Measurements from ENCODE around the gene MYO6. TPM values are rescaled to one million over a fixed set of nuclear protein-coding genes. Genes with fewer than 3 reads are reported as not detected.

The MYO6 gene
- total RNA-seq, 1 donor from 2014 or later: 5.4 TPM

DNA sequence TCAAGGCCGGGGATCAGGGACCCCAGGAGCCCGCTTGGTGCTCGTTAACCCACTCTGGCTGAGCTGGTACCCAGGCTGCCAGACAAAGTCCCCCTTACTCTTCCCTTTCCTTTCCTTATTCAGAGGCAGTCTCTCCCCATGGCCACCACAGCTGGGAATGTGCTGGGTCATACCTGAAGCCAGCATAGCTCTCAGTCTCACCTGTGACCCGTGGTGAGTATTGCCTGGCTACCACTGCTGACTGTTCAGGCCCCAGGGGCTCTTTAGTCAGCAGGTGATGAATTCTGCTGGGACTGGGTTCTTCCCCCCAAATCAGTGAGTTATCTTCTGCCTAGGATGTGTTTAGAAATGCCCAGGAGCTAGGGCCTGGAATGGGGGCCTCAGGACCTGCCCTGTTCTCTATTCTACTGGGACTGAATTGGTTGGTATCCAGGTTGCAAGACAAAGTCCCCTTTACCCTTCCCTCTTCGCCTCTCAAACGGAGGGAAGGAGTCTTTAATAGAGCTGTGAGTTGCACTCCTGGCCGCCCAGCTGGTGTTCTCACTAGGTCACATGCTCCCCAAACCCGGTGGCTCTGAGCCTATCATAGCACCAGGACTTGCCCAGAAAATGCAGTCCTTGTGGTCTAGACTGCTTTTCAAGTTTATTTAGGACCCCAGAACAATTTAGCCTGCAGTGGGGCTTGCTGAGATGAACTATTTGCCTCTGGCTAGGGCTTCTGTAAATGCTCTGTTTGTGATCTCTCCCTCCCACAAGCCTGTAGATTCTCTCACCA is 64.6 kb downstream of the MYO6 start:
- ATAC-seq (ENCODE audit: poor library complexity) (no peak), DNase-seq (no peak)
- intact Hi-C loops (cut with DNase I): no loop called here

DNA sequence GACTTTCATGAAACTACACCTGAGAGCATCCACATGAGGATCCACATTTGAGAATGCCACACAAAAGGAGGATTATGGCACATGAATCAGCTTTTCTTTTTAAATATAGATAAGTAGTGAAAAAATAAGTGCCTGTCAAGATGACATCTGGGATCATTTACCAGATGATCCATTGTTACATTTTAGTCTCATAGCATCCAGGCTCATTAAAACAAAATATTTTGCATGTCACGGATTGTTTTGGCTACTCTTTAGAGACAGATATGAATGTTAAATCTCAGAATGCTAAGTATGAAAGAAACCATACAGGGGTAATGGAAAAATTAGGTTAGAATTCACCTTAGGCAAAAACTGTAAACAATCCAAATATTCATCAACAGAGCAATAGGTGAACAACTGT is 66.7 kb downstream of the MYO6 start:
- intact Hi-C loops (cut with DNase I): no loop called here
- no peak for DNase-seq
- ATAC-seq (ENCODE audit: poor library complexity): no peak

DNA sequence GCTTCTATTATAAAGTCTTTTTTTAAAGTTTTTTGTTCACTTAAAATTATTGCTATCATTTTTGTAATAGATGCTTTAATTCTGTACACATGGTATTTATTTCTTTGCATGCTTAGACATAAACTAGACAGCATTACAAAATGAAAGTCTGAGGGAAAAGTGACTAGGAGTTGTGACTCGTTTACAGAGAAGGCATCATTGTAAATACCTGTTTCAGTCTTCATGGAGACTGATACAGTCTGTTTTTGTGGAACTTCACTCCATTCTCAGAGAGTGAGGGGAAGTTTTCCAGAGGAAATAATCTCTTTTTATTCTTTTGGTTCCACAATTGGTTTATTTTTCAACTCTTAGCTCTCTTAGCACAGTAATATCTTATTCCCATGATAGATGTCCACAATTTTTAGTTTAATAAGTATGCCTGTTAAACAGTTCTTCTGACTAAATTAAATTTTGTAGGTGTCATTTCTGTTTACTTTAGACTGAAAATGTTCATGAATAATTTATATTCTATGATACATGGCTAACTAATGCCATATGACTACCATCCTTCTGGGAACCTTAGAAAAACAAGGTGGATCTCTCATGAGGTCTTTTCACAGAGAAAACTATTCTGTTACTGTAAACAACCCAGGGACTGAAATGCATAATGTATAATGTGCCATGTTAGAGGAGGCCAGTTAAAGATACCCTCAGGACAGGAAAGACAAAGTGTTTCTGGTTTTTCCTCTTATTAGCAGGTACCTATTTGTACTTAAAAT is 69.2 kb downstream of the MYO6 start:
- intact Hi-C loops (cut with DNase I): no loop called here
- no peak for ATAC-seq (ENCODE audit: poor library complexity)
- no peak for DNase-seq

DNA sequence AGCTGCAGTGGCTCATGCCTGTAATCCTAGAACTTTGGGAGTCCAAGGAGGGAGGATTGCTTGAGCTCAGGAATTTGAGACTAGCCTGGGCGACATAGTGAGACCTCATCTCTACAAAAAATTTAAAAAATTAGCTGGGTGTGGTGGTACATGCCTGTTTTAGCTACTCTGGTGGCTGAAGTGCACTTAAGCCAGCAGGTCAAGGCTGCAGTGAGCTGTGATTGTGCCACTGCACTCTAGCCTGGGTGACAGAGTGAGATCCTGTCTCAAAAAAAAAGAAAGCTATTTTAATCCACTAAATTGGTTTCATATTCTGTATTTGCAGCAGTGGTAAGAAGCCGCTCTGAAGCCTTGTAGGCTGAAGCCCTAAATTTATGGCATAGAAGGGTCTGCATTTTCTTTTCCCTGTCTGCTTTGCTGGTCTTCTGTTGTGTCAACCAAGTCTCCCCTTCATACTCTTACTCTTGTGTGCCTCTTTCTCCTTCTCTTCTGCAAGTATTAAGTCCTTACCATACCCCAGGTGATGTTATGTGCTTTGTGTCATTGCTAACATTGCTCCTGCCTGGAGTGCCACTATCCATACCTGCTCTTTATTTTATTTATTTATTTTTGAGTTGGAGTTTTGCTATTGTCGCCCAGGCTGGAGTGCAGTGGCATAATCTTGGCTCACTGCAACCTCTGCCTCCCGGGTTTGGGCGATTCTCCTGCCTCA is 70.9 kb downstream of the MYO6 start:
- intact Hi-C loops (cut with DNase I): no loop called here
- ATAC-seq (ENCODE audit: poor library complexity): no peak
- DNase-seq: no peak

DNA sequence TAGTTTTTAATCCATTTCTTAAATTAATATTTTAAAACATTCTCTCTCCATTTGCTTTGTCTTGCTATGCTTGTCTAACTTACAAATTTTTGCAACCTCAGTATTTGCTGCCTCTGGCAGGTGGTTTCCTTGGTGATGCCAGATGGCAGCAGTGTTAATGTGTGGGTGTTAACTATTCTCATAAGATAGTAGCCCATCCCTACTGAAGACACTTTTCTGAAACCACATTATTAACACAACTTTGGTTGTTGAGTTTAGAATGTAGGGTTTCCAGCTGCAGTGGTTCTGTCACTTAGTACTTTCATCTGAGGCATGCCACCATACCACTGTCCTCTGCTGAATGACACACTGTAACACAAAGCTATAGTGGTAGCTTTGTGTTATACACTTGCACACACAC is 75.1 kb downstream of the MYO6 start:
- intact Hi-C loops (cut with DNase I): no loop called here
- DNase-seq: no peak
- ATAC-seq (ENCODE audit: poor library complexity): no peak

DNA sequence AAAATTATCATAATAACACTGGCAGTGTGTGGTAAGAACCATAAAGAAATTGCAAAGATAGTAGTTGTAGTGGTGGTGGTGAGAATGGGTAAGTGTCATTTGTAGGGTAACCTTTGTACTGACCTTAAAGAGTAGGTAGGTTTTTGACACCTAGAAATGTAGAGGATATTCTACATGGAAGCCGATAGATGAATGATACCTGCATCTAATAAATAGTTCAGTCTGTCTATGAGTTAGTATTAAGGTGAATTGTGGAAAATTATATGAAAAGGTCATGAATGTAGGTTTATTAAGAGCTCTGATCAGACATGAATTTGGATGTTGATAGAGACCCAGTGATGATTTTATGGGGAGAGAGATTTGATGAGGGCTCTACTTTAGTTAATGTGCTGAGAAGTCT is 78.1 kb downstream of the MYO6 start:
- intact Hi-C loops (cut with DNase I): no loop called here
- DNase-seq: no peak
- ATAC-seq (ENCODE audit: poor library complexity): no peak

DNA sequence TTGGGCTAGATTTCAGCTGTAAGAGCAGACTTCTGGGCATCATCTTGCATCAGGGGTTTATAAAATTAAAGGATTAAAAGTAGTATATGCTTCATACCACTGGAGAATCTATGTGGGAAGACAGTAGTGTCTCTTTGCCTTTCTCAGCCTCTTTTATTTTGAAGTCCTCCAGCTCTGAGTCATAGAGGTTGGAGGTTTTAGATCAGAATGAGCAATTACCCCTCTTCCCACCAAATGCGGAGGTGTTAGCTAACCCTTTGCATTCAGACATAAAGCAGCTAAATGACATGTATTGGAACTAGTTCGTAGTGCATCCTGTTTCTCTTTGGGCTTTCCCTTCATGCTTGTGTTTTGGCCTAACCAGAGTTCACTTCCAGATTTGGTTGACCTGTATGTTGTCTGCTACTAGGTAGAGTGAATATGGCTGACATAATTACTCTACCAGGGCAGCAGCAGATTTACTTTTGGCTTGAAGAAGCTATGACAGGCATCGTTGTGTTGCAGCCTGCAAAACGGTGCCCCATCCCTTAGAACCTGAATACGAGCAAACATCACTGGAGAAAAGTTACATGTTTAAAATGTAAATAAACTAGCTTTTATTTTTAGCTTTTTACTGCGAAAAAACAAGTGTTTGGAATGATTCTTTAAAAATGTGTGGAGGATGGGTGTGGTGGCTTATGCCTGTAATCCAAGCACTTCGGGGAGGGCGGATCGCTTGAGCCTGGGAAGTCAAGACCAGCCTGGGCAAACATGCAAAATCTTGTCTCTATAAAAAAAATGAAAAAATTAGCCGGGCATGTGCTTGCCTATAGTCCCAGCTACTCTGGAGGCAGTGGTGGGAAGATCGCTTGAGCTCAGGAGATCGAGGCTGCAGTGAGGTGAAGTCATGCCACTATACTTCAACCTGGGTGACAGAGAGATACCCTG is 82.2 kb downstream of the MYO6 start:
- intact Hi-C loops (cut with DNase I): no loop called here
- DNase-seq (no peak), ATAC-seq (ENCODE audit: poor library complexity) (no peak)

DNA sequence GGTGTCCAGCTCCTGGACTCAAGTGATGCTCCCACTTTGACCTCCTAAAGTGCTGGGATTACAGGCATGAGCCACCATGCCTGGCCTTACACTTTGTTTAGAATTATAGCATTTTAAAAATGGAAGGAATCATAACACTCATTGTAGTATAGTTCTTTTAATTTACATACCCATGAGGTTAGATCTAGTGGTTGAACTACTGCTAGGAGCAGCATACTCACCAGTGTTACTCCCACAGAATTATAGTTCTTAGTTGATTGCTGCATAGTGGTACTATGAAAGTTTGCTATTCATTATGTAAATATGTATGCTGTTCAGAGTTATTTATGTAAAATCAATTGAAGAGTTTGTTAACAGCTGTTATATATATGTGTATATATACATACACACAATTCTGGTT is 85.4 kb downstream of the MYO6 start:
- intact Hi-C loops (cut with DNase I): no loop called here
- DNase-seq (no peak), ATAC-seq (ENCODE audit: poor library complexity) (no peak)

DNA sequence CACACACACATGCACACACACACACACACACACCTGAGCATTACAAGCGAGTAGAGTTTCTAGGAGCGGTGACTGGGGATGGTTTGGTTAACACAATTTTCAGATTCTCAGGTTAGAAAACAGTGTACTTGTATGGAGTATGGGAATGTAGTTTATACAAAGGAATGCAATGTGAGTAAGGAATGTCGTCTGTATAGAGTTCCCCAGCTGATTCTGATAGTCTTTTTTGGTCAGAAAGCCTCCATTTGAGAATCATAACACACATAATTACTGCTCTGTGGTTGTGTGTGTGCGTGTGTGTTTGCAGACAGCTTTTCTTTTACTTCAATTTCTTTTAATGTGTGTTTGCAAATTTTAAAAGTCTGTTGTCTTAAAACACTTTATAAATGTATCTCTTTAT is 93.2 kb downstream of the MYO6 start:
- intact Hi-C loops (cut with DNase I): no loop called here
- ATAC-seq (ENCODE audit: poor library complexity) (no peak), DNase-seq (no peak)

DNA sequence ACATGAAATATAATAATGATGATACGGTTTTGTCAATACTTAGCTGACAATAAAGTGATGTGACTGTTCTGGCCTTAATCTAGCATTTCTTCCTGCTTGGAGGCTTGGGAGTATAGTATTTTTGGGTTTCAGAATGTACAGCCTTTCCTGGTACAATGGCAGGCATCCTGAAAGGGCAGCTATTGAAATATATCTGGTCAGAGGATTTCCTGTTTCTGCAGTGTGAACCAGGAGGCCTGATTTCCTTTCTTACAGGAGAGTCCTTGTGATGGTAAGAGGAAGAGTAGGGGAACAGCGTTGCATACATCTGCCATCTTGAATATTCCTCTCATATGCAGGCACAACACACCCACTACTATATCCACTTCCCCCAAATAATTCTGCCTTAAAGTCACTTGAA is 93.7 kb downstream of the MYO6 start:
- DNase-seq (no peak), ATAC-seq (ENCODE audit: poor library complexity) (no peak)
- intact Hi-C loops (cut with DNase I): no loop called here

DNA sequence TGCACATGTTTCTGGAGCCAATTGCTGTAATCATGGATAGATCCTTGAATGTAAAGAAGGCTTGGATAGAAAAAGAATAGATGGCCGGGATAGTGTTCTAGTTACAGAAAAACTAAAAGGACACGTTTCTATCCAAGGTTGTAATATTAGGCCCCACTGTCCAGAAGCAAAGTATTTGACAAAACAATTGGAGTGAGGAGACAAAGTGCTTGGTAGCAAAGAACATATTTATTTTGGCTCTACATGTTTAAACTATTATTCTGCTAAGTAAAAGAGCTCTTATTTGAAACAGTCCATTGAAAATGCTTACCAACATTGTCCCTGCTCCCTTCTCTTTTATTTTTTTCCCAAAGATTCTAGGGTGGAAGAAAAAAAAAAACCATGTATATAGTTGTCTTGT is 94.4 kb downstream of the MYO6 start:
- intact Hi-C loops (cut with DNase I): no loop called here
- no peak for ATAC-seq (ENCODE audit: poor library complexity)

DNA sequence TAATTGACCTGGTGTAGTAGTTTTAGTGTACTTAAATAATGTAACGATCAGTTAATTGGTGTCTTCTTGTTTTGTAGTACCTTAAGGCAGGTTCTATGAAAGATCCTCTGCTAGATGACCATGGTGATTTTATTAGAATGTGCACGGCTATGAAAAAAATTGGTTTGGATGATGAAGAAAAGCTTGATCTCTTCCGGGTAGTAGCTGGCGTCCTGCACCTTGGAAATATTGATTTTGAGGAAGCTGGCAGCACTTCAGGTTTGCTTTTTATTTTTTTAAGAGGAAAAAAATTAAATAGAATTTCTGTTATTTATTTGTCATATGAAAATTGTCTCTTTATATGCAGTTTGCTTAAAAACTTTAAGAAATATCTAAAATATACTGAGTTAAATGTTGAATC is 99.2 kb downstream of the MYO6 start:
- intact Hi-C loops (cut with DNase I): no loop called here
- no peak for DNase-seq
- ATAC-seq (ENCODE audit: poor library complexity): no peak

More for the DNA sequence above, 94.4 kb downstream of the MYO6 start:
- no peak for DNase-seq

DNA sequence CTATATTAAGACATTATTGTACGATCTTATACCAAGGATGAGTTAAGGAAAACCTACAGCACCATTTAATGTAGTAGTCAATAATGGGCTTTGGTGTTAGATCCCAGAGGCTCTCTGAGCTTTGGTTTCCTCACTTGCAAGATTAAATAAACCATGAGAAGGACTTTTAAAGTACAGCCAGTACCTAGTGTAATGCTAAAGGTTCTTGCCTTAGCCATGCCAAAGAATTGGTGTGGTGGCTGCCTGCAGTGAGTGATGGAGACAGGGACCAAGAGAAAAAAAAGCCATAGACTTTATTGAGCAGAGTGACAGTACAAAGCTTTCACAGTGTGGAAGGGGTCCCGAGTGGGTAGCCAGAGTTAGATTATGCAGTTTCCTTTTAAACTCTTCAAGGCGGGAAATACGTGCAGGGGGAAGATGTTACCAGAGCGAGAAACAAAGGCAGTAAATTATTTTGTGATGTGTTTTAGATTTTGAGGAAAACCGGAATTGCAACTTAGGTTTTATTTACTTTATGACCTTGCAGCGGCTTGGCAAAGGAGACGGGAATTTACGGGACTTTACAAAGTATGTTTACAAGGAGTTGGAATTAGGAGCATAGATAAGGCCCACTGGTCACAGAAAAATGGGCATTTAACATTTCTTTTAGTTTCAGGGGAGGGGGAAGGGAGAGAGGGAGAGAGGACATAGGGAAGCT is 100.4 kb downstream of the MYO6 start:
- DNase-seq (no peak), ATAC-seq (ENCODE audit: poor library complexity) (no peak)
- intact Hi-C loops (cut with DNase I): no loop called here

DNA sequence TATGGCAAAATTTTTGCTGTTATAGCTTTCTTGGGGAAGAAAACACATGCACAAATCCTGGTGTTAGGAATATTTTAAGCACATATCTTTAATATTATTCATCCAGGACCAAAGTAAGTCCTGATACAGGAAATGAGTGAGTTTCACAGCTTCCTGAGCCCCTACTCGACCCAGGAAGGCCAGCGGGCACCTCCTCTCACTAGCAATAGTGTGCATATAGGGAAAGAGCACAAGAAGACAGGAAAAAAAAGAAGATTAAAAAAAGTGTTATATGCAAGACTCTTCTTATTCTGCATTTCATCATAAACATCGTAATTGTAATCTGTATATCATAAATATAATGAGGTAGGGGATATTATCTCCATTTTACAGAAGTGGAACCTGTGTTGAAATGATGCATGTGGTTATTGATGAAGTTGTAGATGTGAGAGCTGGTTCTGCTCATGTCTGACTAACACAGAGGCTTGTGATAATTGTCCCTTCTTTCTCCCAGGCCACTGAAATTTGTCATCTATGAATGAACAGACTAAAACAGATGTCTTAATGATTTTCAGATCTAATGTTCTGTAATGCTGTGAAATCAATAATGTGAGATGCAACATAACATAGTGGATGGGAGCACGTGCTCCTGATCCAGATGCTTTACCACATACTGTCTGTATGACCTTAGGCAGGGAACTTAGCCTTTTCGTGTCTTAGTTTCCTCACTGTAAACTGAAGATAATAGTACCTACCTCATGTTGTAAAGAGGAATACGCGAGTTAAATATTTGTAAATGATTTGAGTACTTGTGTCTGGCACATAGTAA is 101.2 kb downstream of the MYO6 start:
- DNase-seq (no peak), ATAC-seq (ENCODE audit: poor library complexity) (no peak)

DNA sequence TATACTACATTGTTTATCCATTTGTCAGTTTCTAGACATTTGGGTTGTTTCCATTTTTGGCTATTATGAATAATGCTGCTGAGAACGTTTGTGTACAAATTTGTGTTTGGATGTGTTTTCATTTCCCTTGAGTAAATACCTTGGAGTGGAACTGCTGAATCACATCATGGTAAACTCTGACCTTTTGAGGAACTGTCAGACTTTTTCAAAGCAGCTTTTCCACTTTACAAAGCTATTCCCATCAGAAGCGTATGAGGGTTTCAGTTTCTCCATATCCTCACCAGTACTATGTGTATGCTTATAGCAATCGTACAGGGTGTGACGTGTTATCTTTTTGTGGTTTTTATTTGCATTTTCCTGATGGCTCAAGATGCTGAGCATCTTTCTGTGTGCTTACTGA is 103.7 kb downstream of the MYO6 start:
- DNase-seq (no peak), ATAC-seq (ENCODE audit: poor library complexity) (no peak)
- intact Hi-C loops (cut with DNase I): no loop called here

More for the DNA sequence above, 101.2 kb downstream of the MYO6 start:
- intact Hi-C loops (cut with DNase I): no loop called here

DNA sequence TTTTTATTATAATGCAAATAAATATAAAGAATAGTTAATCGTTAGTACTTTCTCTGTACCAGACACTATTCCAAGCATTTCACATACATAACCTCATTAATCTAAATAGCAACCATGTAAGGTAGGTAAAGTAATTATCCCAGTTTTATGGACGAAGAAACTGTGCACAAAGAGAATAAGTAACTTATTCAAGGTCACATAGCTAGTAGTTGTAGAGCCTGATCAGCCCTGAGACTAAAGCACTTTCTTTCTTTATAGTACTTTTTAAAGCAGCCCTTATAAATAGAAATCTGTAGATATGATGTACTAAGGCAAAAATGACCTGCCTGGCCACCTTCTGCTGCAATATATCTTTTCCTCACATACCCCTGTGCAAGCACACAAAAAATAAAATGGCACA is 104.8 kb downstream of the MYO6 start:
- ATAC-seq (ENCODE audit: poor library complexity): no peak
- DNase-seq: no peak
- intact Hi-C loops (cut with DNase I): no loop called here

DNA sequence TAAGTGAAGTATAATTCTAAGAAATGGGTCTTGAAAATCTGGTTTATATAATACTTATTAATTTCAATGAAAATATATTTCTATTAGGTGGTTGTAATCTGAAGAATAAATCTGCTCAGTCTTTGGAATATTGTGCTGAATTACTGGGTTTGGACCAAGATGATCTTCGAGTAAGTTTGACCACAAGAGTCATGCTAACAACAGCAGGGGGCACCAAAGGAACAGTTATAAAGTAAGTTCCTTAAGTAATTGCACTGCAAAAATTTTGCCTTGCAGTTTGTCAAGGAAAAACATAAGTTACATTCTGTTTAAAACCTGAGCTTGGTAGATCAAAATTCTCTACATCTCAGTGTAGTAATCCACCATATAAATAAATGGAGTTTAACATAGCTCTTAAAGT is 106.0 kb downstream of the MYO6 start:
- intact Hi-C loops (cut with DNase I): no loop called here
- DNase-seq (no peak), ATAC-seq (ENCODE audit: poor library complexity) (no peak)
